Activated CD4-positive, alpha-beta T cell treated with anti-CD3 and anti-CD28 coated beads, Interleukin-2, Interleukin-4, amounts not matched to agents 100 ng/mL and 50 ng/mL, durations not matched to agents 16 hours and 8 hours (primary cell): ENCODE measurements around the gene SH3D21.

Source experiments
- DNase-seq: peaks from one replicate; pipeline ENCODE4 v3.0.0-alpha.2; 2020; ENCODE audit warnings: low spot score

Gene SH3D21

GRCh38 chr1:36303650-36304360 lies 2.4 kb upstream of the SH3D21 start:
- DNase-seq: no peak

DNA sequence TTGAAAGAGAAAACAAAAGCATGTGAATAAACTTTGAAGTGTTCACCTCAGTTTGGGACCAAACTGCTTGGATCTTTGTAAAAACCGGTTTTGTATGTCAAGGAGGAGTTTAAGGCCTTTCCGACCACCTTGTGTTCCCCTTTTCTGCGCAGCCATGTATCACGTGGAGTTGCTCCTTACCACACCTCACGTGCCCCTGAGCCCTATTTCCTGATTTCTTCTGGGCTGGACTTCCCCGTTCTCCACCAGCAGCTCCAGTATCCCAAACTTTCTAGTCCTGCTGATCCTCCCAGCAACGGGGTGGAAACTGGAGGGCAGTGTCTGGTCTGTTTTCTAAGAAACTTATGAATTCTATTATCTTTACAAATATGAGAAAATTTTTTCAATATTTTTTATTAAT lies 1.6 kb upstream of the SH3D21 start:
- no peak for DNase-seq

DNA sequence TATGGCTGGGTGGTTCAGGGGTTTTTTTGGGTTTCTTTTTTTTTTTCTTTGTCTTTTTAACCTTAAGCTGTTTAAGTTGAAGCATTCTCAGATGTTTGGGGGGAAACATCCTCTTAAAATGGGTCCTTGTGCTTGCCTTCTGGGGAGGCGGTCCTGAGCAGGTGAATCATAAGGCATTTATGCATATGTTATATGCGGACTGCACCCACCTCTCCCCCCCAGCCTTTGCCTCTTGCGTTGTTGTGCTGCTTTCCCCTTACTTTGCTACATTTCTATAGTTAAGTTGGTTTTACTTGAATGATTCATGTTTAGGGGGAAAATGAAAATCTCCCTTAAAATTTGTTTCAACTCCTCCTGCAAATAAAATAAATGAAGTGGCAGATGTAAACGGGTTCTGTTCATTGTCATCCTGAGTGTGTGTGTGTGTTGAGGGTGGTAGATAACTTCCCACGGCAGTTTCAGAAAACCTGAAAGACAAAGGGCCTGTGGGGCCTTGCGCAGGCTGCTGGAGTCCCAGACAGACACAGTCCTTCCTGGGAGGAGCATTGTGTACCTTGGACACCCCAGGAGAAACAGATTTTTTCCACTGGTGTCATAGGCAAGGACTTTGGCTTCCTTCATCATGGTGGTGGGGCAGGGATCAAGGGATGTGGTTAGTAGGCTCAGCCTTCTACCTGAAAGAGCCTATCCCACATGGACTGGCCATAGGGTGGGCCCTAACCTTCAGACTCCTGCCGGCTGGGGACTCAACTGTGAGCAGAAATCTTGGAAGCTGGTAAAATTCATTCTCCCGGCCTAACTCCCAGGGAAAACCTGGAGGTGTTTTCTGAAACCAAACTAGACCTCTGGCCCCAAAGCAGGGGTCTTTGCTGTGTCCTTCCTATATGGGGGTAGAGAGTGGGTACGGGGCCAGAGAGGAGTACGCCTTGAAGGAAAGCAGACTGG lies 926 bp upstream of the SH3D21 start:
- no peak for DNase-seq

GRCh38 chr1:36305915-36306209 lies 306 bp upstream of the SH3D21 start:
- DNase-seq: no peak

GRCh38 chr1:36306902-36307456 lies 811 bp downstream of the SH3D21 start:
- peak; percentile 96 for DNase-seq

DNA sequence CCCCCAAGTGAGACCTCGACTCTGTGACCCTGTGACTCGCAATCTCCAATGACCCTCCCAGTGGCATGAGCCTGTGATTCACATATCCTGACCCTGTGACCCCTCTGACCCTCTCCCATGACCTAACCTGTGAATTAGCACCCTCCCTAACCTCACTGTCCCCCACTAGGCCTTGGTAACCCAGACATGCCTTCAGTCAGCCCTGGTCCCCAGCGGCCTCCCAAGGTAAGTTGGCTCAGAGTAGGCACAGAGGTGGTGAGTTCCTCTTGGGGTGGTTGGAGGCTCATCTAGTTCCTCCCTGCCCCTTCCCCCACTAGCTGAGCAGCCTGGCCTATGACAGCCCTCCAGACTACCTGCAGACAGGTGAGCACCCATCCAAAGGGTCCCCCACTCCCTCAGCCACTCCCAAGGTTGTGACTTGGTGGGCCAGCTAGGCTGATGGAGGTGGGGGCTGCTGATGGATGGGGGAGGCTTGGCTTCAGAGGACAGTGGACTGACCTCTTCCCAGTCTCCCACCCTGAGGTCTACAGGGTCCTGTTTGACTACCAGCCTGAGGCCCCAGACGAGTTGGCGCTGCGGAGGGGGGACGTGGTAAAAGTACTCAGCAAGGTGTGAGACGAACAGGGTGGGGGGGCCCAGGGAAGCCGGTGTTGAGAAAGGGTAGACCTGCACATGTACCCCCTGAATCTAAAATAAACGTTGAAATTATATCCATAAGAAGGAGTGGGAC lies 1.6 kb downstream of the SH3D21 start:
- DNase-seq: no peak

- no peak for DNase-seq
Measured at GRCh38 chr1:36309397-36309796, 3.2 kb downstream of the SH3D21 start.

GRCh38 chr1:36320291-36320761 lies 14.2 kb downstream of the SH3D21 start:
- DNase-seq: no peak

DNA sequence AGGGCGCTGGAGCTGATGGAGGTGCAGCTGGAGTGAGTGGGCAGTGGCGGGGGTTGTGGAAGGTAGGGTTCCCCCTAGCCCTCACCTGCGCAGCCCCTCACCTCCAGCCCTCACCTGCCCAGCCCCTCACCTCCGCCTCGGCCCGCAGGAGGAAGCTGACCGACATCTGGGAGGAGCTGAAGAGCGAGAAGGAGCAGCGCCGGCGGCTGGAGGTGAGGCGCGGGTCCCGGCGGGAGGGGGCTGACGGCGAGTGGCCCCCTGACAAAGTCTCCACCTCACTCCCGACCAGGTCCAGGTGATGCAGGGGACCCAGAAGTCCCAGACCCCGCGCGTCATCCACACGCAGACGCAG lies 14.6 kb downstream of the SH3D21 start:
- no peak for DNase-seq

GRCh38 chr1:36321119-36321951 lies 15.2 kb downstream of the SH3D21 start:
- DNase-seq: peak; percentile 18

DNA sequence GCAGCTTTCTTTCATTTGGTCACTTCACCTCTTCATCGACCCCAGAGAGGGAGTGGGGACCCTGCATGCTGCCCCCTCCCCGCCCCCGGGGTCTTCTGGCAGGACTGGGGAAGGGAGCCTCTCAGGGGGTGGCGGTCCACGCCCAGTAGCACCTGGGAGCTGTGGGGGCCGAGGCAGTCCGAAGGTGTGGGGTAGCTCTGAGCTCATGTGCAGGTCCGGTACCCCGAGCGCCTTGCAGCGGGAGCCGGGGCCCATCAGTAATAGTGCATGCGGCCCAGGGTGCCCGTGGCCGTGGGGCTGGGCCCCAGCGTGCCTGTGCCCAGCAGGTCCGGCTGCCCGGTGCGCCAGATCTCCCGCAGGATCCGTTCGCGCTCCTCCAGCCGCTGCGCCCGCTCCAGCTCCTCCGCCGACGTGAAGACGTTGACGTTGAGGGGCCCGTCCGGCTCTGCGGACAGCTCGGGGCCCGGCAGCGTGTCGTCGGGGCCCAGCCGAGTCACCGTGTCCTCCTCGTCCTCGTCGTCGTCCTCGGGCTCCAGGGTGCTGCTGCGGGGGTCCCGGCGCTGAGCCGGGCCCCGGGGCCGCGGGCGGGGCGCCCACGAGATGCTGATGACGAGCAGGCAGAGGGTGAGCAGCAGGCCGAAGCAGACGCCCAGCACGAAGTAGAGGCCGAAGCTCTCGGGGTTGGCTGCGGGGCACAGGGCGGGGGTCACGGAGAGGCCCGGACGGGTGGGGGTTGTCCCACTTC lies 16.0 kb downstream of the SH3D21 start:
- DNase-seq: no peak

- DNase-seq: peak; percentile 22
Measured at GRCh38 chr1:36322786-36323635, 16.8 kb downstream of the SH3D21 start.

GRCh38 chr1:36323636-36324352 lies 17.6 kb downstream of the SH3D21 start, which contains the start of gene EVA1B:
Gene EVA1B, minus strand, starts transcription at chr1:36323645. Its CDS starts 608 bp downstream, at chr1:36323037.
- peak; percentile 47 for DNase-seq

- DNase-seq: no peak
Measured at GRCh38 chr1:36324353-36324703, 18.2 kb downstream of the SH3D21 start.

GRCh38 chr1:36326499-36326898 lies 20.3 kb downstream of the SH3D21 start:
- DNase-seq: no peak

GRCh38 chr1:36327421-36328087 lies 21.4 kb downstream of the SH3D21 start:
- peak; percentile 22 for DNase-seq

DNA sequence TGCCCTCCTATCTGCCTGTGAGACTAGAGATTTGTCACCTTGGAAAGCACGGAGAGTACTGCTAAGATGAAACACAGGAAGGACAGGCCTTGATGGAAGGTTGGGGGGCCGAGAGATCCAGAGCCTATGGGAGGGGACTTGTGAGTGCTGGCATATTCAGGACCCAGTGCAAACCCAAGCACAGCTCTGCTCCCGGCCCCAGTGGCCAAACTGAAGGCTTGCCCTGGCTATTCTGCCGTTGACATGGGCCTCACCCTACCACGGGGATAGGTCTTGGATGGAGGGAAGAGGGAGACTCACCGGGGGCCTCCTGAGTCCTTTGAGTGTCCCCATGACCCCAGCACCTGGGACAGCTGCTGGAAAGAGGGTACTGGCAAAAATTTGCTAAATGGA lies 21.9 kb downstream of the SH3D21 start:
- DNase-seq: no peak

- no peak for DNase-seq
Measured at GRCh38 chr1:36328713-36329112, 22.5 kb downstream of the SH3D21 start.

DNA sequence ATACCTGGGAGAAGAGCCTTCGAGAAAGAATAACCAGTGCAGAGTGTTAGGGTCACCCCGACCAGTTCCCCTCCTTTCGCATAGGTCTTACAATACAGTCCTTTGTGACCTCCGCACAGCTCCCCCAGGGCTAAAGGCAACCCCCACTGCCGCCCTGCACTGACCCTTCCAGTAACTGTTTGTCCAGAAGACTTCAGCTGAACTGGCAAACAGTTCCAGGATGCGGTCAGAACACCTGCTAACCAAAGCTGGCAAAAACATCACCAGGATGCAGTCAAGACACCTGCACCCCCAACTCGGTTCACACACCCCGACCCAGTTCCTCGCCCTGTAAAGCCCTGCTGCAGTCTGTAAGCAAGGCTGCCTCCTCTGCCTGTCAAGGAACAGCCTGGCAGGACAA lies 23.6 kb downstream of the SH3D21 start:
- no peak for DNase-seq
